Left renal cortex interstitium (tissue), 4 donors: ENCODE data around the gene SLC9A3. TPM values are rescaled to one million over a fixed set of nuclear protein-coding genes. Genes with fewer than 3 reads are reported as not detected.

Experiments
- DNase-seq, 4 donors: peaks; one replicate each; pipeline ENCODE4 v3.0.0-alpha.2; 2013; ENCODE audit warnings: low read depth in 4 of 4, low spot score in 2 of 4, missing footprints in 1 of 4
- polyA plus RNA-seq, 4 donors: library from polyadenylated mRNA; unstranded; fragments of 120-200 nt; gene quantifications; one replicate each; pipeline ENCODE4 v1.2.1, GENCODE V29; 2013; ENCODE audit not compliant: insufficient read length in 4 of 4

SLC9A3 gene
- polyA plus RNA-seq, 4 donors = 39.7 to 60.5 (median 52.2) TPM

DNA sequence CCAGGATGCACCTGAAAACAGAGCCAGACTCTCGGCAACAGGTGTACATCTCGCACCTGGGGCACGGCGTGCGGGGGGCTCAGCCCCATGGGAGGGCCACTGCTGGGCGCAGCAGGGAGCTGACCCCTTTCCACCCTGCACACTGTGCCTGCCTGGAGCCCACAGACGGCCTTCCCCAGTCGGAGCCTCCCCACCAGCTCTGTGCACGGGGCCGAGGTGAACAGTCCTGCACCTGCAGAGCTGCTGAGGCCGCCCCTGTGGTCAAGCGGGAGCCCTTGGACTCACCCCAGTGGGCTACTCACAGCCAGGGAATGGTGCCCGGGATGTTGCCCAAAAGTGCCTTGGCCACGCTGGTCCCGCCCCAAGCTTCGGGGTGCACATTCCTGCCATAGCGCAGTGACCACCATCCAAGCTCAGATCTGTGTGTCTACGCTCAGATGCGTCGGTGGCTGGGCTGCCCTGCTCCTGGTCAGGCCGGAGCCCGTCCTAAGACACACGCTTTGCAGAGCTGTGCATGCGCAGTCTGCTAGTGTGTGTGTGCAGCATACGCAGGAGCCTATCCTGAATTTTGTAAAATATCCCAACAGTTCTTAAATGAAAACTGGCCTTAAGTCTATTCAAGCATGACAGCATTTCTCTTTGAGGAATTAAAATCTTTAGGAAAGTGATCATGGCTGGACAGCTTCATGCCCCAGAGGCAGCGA is 89.7 kb downstream of the SLC9A3 start:
- no peak for DNase-seq

DNA sequence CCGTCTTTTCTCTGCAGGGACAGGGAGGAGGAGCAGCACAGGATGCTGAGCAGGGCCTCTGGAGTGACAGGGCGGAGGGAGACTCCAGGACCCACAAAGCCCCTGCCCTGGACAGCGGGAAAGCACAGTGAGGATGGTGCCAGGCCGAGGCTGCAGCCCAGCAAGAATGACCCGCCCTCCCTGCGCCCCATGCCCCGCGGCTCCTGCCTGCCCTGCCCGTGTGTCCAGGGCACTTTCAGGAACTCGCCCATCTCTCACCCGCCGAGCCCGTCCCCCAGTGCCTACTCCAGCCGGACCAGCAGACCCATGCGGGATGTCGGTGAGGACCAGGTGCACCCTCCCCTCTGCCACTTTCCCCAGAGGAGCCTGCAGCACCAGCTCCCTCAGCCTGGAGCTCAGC is 90.4 kb downstream of the SLC9A3 start:
- DNase-seq = no peak

DNA sequence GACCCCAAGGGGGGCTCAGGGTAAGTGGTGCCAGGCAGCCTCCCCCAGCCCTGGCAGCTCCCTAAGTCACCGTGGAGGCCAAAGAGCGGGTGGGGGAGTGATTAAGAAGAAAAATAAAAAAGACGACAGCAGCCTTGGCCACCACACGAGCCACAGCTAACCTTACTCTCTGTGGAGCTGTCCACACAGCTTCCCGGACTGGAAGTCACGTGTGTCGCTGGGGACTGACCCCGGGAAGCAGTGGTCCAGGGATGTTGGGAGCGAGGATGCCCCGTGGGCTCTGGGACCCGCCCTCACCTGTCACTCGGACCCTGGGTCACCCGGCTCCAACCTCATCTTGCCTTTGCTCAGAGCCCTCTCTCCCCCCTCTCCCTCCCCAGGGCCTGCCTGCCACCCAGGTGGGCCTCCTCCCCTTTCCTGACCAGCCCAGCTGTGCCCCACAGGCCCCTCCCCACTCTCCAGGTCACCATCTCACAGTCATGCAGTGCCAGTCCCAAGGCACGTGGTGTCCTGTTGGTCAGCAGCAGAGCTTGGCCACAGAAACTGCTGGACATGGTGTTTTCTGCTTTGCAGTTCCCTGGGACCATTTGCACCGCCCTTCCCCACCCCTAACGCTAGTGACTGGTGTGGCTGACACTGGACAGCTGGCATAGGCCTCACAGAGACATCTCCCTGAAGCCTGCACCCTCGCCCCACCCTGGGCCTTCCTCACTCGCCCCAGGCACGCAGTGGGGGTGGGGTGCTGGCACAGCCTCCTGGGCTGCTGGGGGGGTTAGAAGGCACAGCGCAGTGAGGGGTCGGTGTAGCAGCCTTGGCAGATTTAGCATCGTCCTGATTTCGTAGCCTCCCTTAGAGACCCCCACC is 91.1 kb downstream of the SLC9A3 start:
- no peak for DNase-seq

DNA sequence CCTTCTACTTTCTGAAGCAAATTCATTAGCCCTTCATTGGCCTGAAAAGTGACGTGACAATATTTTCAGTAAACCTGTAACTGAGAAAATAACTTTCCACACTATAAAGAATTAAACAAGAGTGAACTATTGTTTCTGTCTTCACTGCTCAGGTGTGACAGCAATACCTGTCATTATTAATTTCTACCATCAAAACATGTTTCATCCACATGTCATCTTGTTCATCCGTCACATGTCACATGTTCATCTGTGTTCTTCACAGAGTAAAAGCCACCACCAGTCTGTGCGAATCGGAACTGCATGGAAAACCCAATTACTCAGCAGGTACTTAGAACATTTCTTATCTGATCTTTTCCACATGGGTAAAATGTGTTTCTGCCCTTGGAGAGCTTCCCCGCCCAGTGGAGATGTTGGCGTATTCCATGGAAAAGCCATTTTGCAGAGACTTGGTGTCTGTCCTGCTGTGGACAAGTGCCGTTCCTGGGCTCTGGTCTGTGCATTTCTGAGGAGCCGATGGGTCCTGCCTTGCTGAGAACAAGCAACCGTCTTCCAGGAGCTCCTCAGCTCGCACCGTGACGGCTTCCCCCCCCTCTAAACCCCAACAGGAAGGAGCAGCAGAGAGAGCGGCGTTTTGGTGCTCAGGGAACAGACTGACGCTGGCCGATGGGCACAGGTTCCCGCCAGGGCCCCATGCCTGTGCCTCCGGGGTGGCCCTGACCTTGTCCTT is 91.9 kb downstream of the SLC9A3 start:
- DNase-seq = no peak

DNA sequence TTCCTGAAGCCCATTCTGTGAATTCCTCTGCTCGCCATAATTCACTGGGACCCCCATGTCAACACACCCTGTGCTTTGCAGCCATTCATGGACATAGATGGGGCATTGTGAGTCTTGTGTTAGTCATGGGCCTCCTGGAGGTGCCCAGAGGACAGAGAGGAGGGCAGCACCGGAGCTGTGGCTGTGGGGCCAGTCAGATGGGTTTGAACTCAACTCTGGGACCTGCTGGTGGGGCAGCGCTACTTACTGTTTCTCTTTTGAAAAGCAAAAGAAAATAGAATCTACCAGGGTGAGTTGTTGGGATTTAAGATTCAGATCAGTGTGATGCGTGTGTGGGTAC is 92.6 kb downstream of the SLC9A3 start:
- no peak for DNase-seq

DNA sequence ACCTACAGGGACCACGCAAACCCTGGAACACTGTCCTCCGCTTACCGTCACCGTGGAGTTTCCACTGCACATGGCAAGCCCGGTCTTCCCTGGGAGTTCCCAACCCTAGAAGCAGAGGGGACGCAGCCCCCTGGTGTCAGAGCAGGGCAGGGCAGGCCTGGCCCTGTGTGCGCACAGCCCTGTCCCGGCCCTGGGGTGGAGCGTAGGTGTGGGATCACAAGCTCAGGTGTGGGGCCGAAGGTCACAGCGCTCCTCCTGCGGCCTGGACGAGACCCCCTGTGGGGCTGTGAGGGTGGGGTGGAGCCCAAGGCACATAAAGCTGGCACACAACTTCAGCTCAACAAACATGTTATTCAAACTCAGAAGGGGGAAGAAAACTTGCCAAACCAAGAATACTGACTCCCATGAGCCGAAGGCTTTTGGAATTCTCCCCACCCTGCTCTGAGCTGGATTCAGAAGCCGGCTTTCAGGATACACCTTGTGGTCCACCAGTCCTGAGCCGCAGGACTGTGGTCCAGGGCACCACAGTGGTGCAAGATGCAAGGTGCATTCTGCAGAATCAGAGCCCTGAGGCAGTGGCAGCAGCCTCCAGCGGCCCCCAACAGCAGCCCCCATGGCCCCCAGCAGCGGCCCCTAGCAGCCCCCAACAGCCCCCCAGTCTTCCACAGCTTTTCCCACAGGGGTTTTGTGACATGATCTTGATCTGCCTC is 93.1 kb downstream of the SLC9A3 start:
- no peak for DNase-seq

DNA sequence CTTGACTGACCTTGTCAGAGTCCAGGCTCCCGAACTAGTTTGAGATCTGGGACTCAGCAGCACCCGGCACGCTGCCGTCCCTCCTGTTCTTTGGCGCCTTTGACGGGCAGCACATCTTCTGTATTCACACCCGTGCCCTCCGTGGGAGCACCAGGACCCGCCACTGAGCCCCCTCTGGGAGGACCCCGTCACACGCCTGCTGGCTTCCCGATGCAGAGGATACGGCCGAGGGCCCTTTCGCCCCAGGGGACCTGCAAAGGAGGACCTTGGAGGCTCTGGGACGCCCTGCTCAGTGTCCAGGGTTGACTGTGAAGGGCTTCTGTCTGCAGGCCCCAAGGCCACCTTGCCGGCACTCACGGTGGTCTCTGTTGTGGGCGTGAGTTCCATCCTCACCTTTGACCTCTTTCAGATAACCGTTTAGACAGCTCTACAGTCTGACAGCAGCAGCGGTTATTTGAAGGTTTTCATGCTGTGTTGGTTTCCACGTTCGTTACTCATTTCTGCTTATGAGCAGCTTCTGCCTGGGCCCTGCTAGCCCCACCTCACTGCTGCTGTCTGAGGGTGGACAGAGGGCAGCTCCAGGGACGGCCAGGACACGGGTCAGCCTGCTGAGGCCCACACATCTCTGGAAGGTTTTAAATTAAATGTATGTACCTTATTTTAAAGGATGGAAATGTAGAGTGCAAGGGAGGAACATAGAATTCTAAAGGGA is 93.9 kb downstream of the SLC9A3 start:
- DNase-seq = no peak

DNA sequence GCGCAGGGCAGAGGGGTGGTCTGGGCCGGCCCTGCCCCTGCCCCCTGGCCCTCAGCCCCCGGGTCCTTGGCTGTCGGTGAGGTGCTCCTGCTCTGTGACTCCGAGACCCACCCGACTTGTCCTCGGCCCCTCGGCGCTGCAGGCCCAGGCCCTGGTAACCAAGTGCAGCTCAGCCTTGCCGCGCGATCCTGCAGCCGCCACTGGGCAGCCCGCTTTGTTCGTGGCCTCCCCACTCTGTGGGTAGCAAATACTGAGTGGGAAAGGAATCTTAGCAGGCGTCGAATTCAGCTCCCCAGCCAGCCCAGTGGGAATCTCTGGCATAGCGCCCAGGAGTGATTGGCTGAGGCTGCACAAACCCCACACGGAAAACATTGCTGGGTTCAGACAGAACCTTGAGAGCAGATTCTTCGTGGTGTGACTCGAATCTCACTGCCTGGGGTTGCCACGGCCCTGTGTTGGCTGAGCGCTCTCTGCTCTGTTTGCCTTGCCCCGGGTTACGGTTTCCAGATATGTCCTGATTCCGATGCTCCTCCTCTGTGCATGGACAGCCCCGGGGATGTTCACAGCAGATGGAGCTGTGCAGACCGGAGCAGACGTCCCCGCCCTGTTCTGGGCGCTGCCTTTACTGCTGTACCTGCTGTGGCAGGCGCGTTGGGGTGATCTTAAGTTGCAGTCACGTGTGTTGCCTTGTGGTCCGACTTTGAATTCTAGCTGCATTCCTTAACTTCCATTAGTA is 94.6 kb downstream of the SLC9A3 start:
- no peak for DNase-seq

DNA sequence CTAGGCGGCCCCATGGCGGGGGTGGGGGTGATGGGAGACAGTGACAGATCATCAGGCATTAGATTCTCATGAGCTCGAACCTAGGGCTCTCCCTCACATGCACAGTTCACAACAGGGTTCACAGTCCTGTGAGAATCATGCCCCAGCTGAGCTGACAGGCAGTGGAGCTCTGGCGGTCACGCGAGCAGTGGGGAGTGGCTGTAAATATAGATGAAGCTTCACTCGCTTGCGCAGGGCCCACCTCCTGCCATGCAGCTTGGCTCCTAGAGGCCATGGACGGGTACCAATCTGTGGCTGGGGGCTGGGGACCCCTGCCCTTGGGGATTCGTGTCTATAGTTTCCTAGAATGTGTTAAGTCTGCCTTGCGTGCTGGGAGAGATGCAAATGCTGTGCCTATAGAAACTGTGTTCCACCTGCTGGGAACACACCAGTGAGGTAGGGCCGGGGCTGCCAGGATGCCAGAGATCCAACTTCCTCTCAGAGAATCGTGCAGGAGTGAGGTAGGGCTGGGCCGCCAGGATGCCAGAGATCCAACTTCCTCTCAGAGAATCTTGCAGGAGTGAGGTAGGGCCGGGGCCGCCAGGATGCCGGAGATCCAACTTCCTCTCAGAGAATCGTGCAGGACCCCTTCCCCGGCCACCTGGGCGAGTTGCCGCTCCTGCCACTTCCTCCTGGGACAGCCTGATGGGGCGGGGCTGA is 95.3 kb downstream of the SLC9A3 start:
- no peak for DNase-seq

DNA sequence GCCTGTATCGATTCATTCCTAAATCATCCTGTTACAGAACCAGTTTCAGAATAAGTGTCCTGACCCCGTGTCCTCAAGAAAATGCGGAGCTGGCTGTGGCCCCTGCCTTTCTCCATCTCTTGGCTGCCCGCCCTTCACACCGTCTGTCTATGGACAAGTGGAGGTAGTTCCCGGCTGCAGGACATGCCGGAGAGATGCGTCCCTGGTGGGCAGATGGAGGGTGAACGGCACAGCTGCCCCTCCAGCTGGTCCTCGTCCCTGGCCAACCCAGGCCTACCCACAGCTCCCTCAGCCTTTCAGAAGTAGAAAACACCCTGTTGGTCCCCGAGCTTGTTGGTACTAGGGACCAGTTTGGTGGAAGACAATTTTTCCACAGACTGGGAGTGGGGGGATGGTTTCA is 96.0 kb downstream of the SLC9A3 start:
- no peak for DNase-seq

DNA sequence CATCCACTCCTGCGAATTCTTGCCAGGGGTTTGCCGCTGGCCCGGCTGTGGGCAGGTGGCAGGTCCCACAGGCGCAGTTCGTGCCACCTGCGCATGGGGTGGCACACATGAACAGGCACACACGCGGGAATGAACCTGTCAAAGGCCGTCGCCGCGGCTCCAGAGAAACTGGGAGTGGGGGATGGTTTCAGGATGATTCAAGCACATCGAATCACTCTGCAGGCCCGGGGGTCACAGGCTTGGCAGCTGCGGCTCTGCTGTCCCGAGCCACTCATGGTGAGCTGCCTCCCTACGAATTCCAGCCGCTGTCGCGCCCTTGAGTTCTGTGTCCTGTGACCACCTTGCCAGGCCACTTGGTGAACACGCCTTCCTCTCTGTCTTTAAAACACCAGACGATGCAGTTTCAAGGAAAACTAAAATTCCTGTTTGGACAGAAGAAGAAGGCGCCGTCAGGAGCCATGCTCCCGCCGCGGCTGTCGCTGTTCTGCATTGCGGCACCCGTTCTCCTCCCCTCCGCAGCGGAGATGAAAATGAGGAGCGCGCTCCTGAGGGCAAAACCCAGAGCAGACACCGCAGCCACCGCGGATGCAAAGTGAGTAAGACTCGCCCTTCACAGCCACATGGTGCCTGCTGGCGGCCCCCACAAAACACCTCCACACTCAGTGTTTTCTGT is 96.7 kb downstream of the SLC9A3 start:
- no peak for DNase-seq

DNA sequence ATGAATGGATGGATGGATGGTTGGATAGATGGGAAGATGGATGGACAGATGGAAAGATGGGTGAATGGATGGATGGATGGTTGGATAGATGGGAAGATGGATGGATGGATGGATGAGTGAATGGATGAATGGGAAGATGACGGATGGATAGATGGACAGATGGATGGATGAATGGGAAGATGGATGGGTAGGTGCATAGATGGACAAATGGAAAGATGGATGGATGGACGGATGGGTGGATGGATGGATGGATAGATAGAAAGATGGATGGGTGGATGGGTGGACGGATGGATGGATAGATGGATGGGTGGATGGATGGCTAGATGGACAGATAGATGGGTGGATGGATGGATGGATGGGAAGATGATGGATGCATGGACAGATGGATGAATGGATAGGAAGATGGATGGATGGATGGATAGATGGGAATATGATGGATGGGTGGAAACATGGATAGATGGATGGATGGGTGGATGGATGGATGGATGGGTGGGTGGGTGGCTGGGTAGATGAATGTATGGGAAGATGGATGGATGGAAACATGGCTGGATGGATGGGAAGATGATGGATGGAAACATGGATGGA is 97.8 kb downstream of the SLC9A3 start:
- DNase-seq = no peak

DNA sequence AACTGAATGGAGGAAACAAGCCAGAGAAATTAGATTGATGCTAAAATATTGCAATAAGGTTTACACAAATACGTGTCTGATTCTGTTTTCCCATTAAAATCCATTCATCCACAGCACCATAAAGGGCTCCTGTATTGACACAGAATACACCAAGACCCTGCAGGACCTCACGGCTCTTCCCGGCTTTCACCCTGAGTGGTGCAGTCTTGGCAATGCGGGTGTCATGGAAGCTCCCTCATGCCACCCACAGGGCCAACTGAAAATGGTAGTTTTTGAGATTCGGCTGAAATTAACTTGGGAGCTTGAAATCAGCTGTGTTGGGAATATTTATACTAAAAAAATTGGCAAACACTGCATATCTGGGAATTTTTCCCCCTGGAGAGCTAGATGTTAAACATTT is 98.5 kb downstream of the SLC9A3 start:
- DNase-seq = no peak

DNA sequence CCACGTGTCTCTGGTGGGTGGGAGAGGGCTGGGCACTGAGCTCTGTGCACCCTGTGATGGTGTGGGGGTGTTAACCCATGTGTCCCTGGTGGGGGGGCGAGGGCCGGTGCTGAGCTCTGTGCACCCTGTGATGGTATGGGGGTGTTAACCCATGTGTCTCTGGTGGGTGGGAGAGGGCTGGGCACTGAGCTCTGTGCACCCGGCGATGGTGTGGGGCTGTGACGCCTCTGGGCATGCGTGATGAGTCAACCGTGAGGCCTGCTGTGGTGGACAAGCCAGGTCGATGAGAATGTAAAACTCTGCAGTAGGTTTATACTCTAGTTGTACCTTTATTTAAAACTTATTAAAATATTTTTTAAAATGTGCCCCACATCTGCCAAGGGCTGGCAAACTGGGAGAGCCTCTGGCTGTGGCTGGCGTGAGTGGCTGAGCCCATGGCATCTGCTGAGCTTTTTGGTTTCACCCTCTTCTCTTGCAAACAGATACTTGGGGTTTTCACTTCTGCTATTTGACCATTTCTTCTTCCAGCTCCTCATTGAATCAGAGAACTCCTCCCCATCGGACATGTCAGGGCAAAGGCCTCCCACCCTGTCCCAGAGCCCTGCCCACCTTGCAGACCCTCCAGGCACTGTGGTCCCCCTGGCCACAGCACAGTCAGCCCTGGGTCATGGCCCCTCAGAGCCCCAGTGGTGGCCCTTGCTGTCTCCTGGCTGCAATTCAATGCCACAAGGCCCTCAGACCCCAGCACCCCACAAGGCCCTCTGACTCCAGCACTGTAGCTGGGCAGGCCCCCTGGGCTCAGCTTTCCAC is 99.7 kb downstream of the SLC9A3 start:
- no peak for DNase-seq

DNA sequence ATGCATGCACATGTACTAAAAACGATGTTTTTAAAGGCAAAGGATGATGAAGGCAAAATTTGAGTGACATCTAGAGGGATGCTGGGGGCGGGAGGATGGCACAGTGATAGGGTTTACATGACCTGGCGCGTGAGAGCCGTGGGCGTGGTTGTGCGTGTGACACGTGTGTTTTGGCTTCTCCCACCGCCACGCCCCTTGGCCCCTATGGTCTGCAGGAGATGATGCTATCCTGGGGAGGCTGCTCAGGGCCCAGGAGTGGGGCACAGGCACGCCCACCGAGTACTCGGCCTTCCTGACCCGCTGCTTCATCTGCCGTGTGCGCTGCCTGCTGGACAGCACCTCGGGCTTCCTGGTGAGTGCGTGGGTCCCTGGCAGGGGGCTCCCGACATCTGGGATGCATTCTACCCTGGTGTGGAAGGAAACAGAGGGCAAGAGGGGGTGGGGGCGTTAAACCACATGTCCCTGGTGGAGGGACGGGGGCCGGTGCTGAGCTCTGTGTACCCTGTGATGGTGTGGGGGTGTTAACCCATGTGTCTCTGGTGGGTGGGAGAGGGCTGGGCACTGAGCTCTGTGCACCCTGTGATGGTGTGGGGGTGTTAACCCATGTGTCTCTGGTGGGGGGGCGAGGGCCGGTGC is 100.5 kb downstream of the SLC9A3 start:
- DNase-seq = no peak

DNA sequence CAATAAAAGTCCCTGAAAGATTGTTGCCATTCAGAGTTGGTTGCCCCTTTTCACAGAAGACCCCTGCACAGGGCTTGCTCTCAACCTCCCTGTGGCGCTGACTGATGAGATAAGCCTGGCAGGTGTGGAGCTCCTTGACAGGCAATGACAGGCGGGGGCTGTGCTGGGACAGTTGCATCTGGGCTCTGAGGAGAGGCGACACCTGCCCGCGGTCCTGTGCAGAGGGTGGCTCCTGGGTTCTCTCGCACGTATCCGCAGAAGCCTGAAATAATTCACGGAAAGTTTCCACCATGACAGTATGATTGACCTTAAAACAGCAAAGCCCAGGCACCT is 101.0 kb downstream of the SLC9A3 start:
- DNase-seq = no peak
